Activated CD8-positive, alpha-beta T cell treated with anti-CD3 and anti-CD28 coated beads for 36 hours (primary cell): ENCODE measurements around the gene ACSF3. TPM values are rescaled to one million over a fixed set of nuclear protein-coding genes. Genes with fewer than 3 reads are reported as not detected.
A peak's percentile ranks its signal among the peaks of the same experiment; 100 is the strongest.

Experiments used
- ATAC-seq: fragments of 200-7000 bp; cut with Tn5 transposase; one replicate; pipeline ENCODE4 v1.10.0; 2021; ENCODE audit warnings: mild to moderate bottlenecking, moderate library complexity
- CTCF ChIA-PET: fragments of 350-600 bp; sonication (Branson Sonifier 250); formaldehyde crosslinking; loops from one replicate; lab custom pipeline; 2021; ENCODE audit warnings: antibody characterized with exemption; lab: Charles Lee
- POLR2A ChIA-PET: fragments of 350-600 bp; sonication (Branson Sonifier 250); formaldehyde crosslinking; loops from one replicate; lab custom pipeline; 2021; ENCODE audit warnings: antibody characterized with exemption; lab: Charles Lee
- DNase-seq: peaks from one replicate; pipeline ENCODE4 v3.0.0-alpha.2; 2020
- H3K27ac Mint-ChIP-seq: one replicate; pipeline ENCODE4 v1.8.0; 2021; ENCODE audit warnings: mild to moderate bottlenecking, mixed read lengths
- H3K27me3 Mint-ChIP-seq: one replicate; pipeline ENCODE4 v1.8.0; 2021; ENCODE audit warnings: mixed read lengths
- H3K36me3 Mint-ChIP-seq: one replicate; pipeline ENCODE4 v1.8.0; 2021; ENCODE audit warnings: low read depth, mixed read lengths
- H3K4me1 Mint-ChIP-seq: one replicate; pipeline ENCODE4 v1.8.0; 2021; ENCODE audit warnings: low read depth, mixed read lengths
- H3K4me3 Mint-ChIP-seq: one replicate; pipeline ENCODE4 v1.8.0; 2021; ENCODE audit warnings: mild to moderate bottlenecking, moderate library complexity, mixed read lengths
- H3K9me3 Mint-ChIP-seq: one replicate; pipeline ENCODE4 v1.8.0; 2021; ENCODE audit warnings: mixed read lengths
- intact Hi-C: fragments of 100-400 bp; cut with micrococcal nuclease; formaldehyde crosslinking; loops from one replicate; pipeline ENCODE4 v1.10.0; 2022
- total RNA-seq, 2 experiments: library from RNA; stranded (reverse); gene quantifications; one replicate each; pipeline ENCODE4 v1.2.3, GENCODE V29; 2021
- TF ChIP-seq, protein P1 (sequence below): fragments of 200-600 bp; IDR thresholded peaks from one replicate; pipeline ENCODE4 v1.8.0; 2022; ENCODE audit warnings: antibody characterized with exemption, mild to moderate bottlenecking

ACSF3 gene
- total RNA-seq, 2 experiments from 2014 or later: 44.6 to 45.9 TPM

DNA sequence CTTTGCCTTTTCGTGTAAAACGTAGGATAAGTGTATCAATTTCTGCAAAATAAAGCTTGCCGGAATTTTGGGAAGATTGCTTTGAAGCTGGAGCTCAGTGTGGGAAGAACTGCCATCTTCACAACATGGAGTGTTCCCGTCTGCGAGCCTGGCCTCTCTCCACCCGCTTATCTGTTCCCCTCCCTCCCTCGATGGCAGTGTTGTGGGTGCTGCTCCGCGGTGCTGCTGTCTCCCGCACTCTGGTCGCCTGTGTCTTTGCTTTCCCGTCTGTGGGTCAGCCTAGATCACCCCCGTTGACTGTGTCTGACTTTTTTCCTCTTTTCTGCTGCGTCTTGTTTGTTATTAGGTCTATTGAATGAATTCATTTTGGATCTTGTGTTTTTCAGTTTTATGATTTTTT, 17.0 kb downstream of the ACSF3 start:
- no peaks in the 10 kb centered on the region for H3K27me3 Mint-ChIP-seq
- peaks cover 30% of the 10 kb centered on the region for H3K36me3 Mint-ChIP-seq

DNA sequence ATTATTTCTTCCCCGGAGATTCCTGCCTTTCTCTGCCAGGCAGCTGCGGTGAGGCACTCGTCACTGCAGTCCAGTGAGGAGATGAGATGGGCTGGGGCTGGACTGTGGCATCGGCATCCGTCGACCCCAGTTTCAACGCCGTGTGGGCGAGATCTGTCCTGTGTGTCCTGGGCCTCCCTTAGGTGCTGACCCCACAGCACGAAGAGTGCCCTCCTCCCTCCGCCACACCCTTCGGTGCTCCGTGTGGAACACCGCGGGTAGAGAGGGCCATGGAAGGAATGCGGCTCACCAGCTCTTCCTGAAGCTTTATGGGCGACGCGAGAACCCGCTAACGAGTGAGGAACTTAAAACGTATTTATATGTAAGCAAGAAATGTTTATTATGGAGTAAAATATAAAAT, 17.6 kb downstream of the ACSF3 start:
- intact Hi-C loops: no loop called here
- TF ChIP-seq, protein P1, sequence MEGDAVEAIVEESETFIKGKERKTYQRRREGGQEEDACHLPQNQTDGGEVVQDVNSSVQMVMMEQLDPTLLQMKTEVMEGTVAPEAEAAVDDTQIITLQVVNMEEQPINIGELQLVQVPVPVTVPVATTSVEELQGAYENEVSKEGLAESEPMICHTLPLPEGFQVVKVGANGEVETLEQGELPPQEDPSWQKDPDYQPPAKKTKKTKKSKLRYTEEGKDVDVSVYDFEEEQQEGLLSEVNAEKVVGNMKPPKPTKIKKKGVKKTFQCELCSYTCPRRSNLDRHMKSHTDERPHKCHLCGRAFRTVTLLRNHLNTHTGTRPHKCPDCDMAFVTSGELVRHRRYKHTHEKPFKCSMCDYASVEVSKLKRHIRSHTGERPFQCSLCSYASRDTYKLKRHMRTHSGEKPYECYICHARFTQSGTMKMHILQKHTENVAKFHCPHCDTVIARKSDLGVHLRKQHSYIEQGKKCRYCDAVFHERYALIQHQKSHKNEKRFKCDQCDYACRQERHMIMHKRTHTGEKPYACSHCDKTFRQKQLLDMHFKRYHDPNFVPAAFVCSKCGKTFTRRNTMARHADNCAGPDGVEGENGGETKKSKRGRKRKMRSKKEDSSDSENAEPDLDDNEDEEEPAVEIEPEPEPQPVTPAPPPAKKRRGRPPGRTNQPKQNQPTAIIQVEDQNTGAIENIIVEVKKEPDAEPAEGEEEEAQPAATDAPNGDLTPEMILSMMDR: no peak
- Mint-ChIP-seq H3K9me3 (no peaks in the 10 kb centered on the region), H3K27me3 (no peaks in the 10 kb centered on the region), H3K4me1 (peaks cover 28% of the 10 kb centered on the region), H3K36me3 (peaks cover 33% of the 10 kb centered on the region), H3K4me3 (no peak overlapping the region), H3K27ac (no peak overlapping the region)
- DNase-seq: no peak
- no peak for ATAC-seq
- ChIA-PET POLR2A (no interaction called here), CTCF (interaction anchor here (1.3 to 1.7 kb wide), 2 partner anchors 11 to 14 kb away, joined by 4 read pairs; no protein-coding TSS in a partner anchor)

More for the DNA sequence above, 17.0 kb downstream of the ACSF3 start:
- no peak for DNase-seq
- intact Hi-C loops: no loop called here
- Mint-ChIP-seq H3K4me3 (no peak overlapping the region), H3K27ac (no peak overlapping the region), H3K9me3 (no peaks in the 10 kb centered on the region), H3K4me1 (peaks cover 21% of the 10 kb centered on the region)
- TF ChIP-seq, protein P1: no peak
- no peak for ATAC-seq
- POLR2A ChIA-PET: interaction anchor here (3.2 kb wide), 1 partner anchor 13 kb away, joined by 18 read pairs; no protein-coding TSS in a partner anchor
- CTCF ChIA-PET: interaction anchor here (1.1 kb wide), 1 partner anchor 57 kb away, joined by 3 read pairs; no protein-coding TSS in a partner anchor

DNA sequence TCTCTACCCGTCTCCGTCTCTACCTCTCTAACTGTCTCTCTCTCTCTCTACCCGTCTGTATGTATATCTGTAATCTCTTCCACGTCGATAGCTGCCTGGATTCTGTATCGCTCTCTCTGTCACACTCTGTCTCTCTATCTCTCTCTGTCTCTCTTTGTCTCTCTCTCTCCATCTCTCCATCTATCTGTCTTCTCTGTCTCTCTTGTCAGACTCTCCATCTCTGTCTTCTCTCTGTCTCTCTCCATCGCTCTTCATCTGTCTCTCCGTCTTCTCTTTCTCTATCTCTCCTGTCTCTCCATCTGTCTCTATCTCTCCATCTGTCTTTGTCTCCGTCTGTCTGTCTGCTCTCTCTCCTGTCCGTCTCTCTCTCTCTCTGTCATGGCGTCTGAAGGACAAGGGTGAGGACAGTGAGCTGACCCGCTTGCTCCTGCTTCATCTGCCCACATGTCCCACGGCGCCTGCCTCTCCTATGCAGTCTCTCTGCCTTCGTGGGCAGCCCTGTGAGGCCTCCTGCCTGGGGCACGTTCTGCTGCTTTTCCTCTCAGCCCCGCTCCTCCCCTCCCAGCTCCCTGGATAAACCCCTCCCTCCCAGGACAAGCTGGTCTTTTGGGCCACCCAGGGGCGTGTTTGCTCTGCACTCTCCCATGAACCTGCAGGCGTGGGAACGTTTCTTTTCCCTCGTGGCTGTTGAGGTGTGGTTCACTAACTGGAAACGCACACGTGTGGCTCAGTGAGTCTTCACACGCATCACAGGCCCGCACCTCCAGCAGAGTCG, 18.9 kb downstream of the ACSF3 start:
- peaks cover 28% of the 10 kb centered on the region for H3K4me1 Mint-ChIP-seq
- DNase-seq: peak; percentile 39

DNA sequence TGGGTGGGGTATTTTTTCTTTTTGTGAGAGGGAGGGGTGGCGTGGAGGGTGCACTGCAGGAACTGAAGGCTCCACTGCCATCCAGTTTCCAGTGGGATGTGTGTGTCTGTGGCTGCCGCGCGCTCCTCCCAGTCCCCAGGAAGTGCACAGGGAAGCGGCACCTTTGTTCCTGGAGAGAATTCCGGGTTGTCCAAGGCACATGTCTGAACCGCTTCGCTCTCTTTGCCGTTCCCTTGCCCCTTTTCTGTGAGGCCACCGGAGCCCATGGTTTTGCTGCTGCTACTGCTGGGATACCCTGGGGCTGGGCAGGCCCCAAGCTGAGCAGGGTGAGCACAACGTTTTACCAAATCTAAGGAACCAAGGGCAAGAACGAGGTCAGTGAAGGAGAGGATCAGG, 19.5 kb downstream of the ACSF3 start:
- H3K36me3 Mint-ChIP-seq: peaks cover 27% of the 10 kb centered on the region
- ChIA-PET CTCF (no interaction called here), POLR2A (no interaction called here)
- intact Hi-C loops: no loop called here
- no peaks in the 10 kb centered on the region for H3K9me3 Mint-ChIP-seq
- TF ChIP-seq, protein P1: no peak
- no peak overlapping the region for H3K27ac Mint-ChIP-seq
- H3K27me3 Mint-ChIP-seq: no peaks in the 10 kb centered on the region
- ATAC-seq (no peak), DNase-seq (no peak)
- H3K4me3 Mint-ChIP-seq: no peak overlapping the region
- H3K4me1 Mint-ChIP-seq: peaks cover 28% of the 10 kb centered on the region

More for the DNA sequence above, 18.9 kb downstream of the ACSF3 start:
- no peak for ATAC-seq
- Mint-ChIP-seq H3K9me3 (no peaks in the 10 kb centered on the region), H3K27ac (no peak overlapping the region), H3K27me3 (no peaks in the 10 kb centered on the region), H3K36me3 (peaks cover 31% of the 10 kb centered on the region), H3K4me3 (no peak overlapping the region)
- intact Hi-C loops: no loop called here
- ChIA-PET CTCF (interaction anchor here (1.3 to 1.7 kb wide), 2 partner anchors 13 to 16 kb away, joined by 4 read pairs; no protein-coding TSS in a partner anchor), POLR2A (no interaction called here)
- TF ChIP-seq, protein P1: no peak

DNA sequence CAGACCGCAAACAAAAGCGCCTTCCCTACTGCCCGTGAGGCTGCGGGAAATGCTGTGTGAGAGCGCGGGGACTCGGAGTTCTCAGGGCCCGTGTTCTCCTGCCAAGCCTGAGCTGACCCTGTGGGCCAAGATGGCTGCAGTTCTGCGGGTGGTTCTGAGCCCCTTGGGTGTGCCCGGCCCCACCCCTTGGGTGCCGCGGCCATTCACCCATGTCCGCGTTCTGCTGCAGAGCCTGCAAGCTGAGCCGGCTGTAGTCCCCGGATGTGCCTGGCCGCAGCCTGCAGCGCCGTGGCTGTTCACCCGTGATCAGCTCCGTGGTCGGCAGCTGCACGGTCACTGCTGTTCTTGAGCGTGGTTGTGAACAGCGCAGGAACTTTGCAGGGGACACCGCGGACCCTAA, 20.0 kb downstream of the ACSF3 start:
- peaks cover 27% of the 10 kb centered on the region for H3K36me3 Mint-ChIP-seq
- no peaks in the 10 kb centered on the region for H3K9me3 Mint-ChIP-seq
- peak overlapping the region; percentile 43 for H3K27ac Mint-ChIP-seq
- POLR2A ChIA-PET: interaction anchor here (0.6 to 3.2 kb wide), 4 partner anchors 13 to 20 kb away, joined by 3 to 20 read pairs (median 8); partner anchors contain the start of gene ACSF3
- no peak for DNase-seq
- no peak for ATAC-seq
- intact Hi-C loops: no loop called here
- TF ChIP-seq, protein P1: no peak
- H3K27me3 Mint-ChIP-seq: no peaks in the 10 kb centered on the region
- CTCF ChIA-PET: no interaction called here
- H3K4me1 Mint-ChIP-seq: peaks cover 28% of the 10 kb centered on the region
- no peak overlapping the region for H3K4me3 Mint-ChIP-seq
